Trophoblast cell (in vitro differentiated cells and primary cell): ENCODE measurements around the gene ACVR2A.
A peak's percentile ranks its signal among the peaks of the same experiment; 100 is the strongest.

Experiments used
- DNase-seq, 2 donors: peaks; one replicate each; pipeline ENCODE4 v3.0.0-alpha.2; 2016
- H2AFZ ChIP-seq: 2 replicates; pipeline ENCODE4 v1.6.1; 2013; ENCODE audit warnings: low read length, moderate library complexity, mild to moderate bottlenecking; ENCODE audit not compliant: insufficient read depth, poor library complexity
- H2AK5ac ChIP-seq: 2 replicates; pipeline ENCODE4 v1.6.1; 2013; ENCODE audit warnings: mild to moderate bottlenecking, low read length
- H2BK120ac ChIP-seq: 2 replicates; pipeline ENCODE4 v1.6.1; 2013; ENCODE audit warnings: low read length, mild to moderate bottlenecking, moderate library complexity; ENCODE audit not compliant: insufficient read depth, poor library complexity
- H2BK12ac ChIP-seq: 2 replicates; pipeline ENCODE4 v1.6.1; 2013; ENCODE audit warnings: mild to moderate bottlenecking, low read length, moderate library complexity
- H2BK5ac ChIP-seq: 2 replicates; pipeline ENCODE4 v1.6.1; 2013; ENCODE audit warnings: low read length, low read depth, moderate library complexity, mild to moderate bottlenecking; ENCODE audit not compliant: poor library complexity
- H3K14ac ChIP-seq: 2 replicates; pipeline ENCODE4 v1.6.1; 2013; ENCODE audit warnings: mild to moderate bottlenecking, low read length
- H3K18ac ChIP-seq: 2 replicates; pipeline ENCODE4 v1.6.1; 2013; ENCODE audit warnings: mild to moderate bottlenecking, low read length
- H3K23ac ChIP-seq: 2 replicates; pipeline ENCODE4 v1.6.1; 2013; ENCODE audit warnings: low read length
- H3K27ac ChIP-seq: 2 replicates; pipeline ENCODE4 v1.5.1; 2013; ENCODE audit warnings: low read depth, mild to moderate bottlenecking, inconsistent platforms, low read length, moderate library complexity
- H3K27me3 ChIP-seq: 2 replicates; pipeline ENCODE4 v1.6.1; 2013; ENCODE audit warnings: inconsistent platforms, mild to moderate bottlenecking, low read length, moderate library complexity; ENCODE audit not compliant: insufficient read depth
- H3K36me3 ChIP-seq, 2 experiments: 1 replicate in 1 of 2; 2 replicates in 1 of 2; pipeline ENCODE4 v1.6.1; 2013; ENCODE audit warnings: low read length in 2 of 2, mild to moderate bottlenecking in 2 of 2, moderate library complexity in 1 of 2; ENCODE audit not compliant: insufficient read depth in 2 of 2, control insufficient read depth in 1 of 2
- H3K4ac ChIP-seq: 2 replicates; pipeline ENCODE4 v1.6.1; 2013; ENCODE audit warnings: low read depth, mild to moderate bottlenecking, low read length, moderate library complexity
- H3K4me1 ChIP-seq, 2 experiments: 1 replicate in 1 of 2; 2 replicates in 1 of 2; pipeline ENCODE4 v1.6.1; 2013; ENCODE audit warnings: low read length in 2 of 2, mild to moderate bottlenecking in 2 of 2, moderate library complexity in 1 of 2; ENCODE audit not compliant: insufficient read depth in 2 of 2, control insufficient read depth in 1 of 2
- H3K4me2 ChIP-seq: 2 replicates; pipeline ENCODE4 v1.6.1; 2013; ENCODE audit warnings: inconsistent platforms, mild to moderate bottlenecking, low read length, moderate library complexity
- H3K4me3 ChIP-seq: 2 replicates; pipeline ENCODE4 v1.5.1; 2013; ENCODE audit warnings: mild to moderate bottlenecking, low read depth, low read length, inconsistent platforms
- H3K79me1 ChIP-seq: one replicate; pipeline ENCODE4 v1.6.1; 2013; ENCODE audit warnings: low read length
- H3K79me2 ChIP-seq: 2 replicates; pipeline ENCODE4 v1.6.1; 2013; ENCODE audit warnings: low read length, mild to moderate bottlenecking; ENCODE audit not compliant: control insufficient read depth, insufficient read depth, poor library complexity
- H3K9ac ChIP-seq: 2 replicates; pipeline ENCODE4 v1.6.1; 2013; ENCODE audit warnings: mild to moderate bottlenecking, low read length
- H3K9me3 ChIP-seq: 2 replicates; pipeline ENCODE4 v1.6.1; 2013; ENCODE audit warnings: low read depth, mild to moderate bottlenecking, control low read depth, inconsistent platforms, low read length; ENCODE audit not compliant: insufficient read depth
- H4K12ac ChIP-seq: 2 replicates; pipeline ENCODE4 v1.6.1; 2013; ENCODE audit warnings: low read depth, mild to moderate bottlenecking, low read length, moderate library complexity
- H4K8ac ChIP-seq: 2 replicates; pipeline ENCODE4 v1.6.1; 2013; ENCODE audit warnings: low read depth, mild to moderate bottlenecking, low read length, moderate library complexity
- H4K91ac ChIP-seq: one replicate; pipeline ENCODE4 v1.6.1; 2013; ENCODE audit warnings: low read depth, mild to moderate bottlenecking, low read length, moderate library complexity
- WGBS: extraction: QIAGEN DNeasy Blood & Tissue Kit; methylation state at CpG from one replicate; pipeline ENCODE4 v1.1.7; 2013; ENCODE audit warnings: missing lambda C conversion rate; ENCODE audit not compliant: insufficient read length, insufficient coverage; ENCODE audit errors: extremely low coverage; 5-methylcytosine and 5-hydroxymethylcytosine counted together

The ACVR2A gene

GRCh38 chr2:147910990-147911473 lies 66.2 kb downstream of the ACVR2A start:
- no peaks in the 10 kb centered on the region for H3K9me3 ChIP-seq
- no peaks in the 10 kb centered on the region for H3K4me1 ChIP-seq
- H4K8ac ChIP-seq = no peak overlapping the region
- peak; percentile 2 to 84 for DNase-seq
- no peak overlapping the region for H3K9ac ChIP-seq
- no peak overlapping the region for H2AFZ ChIP-seq
- no peak overlapping the region for H3K23ac ChIP-seq
- H2BK12ac ChIP-seq = no peak overlapping the region
- no peaks in the 10 kb centered on the region for H3K27me3 ChIP-seq
- WGBS = no CpG with 5 or more reads among the region's 2 CpGs
- H3K36me3 ChIP-seq = peaks cover 0 to 2% of the 10 kb centered on the region in 2 experiments
- no peak overlapping the region for H3K18ac ChIP-seq
- no peak overlapping the region for H3K4me3 ChIP-seq
- H3K14ac ChIP-seq = no peak overlapping the region
- H2BK120ac ChIP-seq = no peak overlapping the region
- H2BK5ac ChIP-seq = no peak overlapping the region
- H4K91ac ChIP-seq = no peak overlapping the region
- no peak overlapping the region for H4K12ac ChIP-seq
- no peak overlapping the region for H3K27ac ChIP-seq
- H3K4me2 ChIP-seq = no peak overlapping the region
- H3K4ac ChIP-seq = no peak overlapping the region
- no peaks in the 10 kb centered on the region for H3K79me2 ChIP-seq
- H2AK5ac ChIP-seq = no peak overlapping the region
- no peaks in the 10 kb centered on the region for H3K79me1 ChIP-seq

DNA sequence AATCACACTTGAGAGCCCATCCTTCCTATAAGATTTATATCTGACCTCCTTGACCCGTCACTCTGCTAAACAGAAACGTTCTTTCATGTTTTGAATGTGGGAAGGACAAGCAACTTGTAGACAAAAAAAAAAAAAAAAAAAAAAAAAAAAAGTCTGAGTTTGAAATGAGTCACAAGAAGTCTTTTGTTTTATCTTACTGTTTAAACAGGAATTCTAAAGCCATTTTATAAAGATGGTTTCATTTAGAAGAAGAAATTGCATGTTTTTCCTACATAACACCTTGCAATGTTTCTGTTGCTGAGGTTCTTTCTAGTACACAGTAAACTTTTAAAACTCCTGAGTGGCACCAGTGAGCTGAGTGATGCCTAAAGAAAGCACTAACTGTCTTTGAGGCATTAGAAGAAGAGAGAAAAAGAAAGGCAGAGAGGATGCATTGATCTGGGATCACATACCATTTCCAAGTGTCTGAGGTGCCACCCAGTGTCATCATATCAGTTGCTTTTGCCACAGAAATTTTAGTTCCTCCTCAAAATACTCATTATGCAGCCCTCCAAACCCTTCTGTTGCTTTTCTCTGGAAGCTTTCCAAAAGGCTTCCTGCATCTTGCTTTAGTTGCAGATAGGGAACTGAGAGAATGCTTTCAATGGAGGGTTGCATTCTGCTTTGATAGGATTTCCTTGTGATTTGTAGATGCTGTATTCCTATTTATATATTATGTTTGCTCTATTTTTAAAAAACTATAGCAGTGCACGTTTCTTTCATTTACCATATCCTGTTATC lies 69.1 kb downstream of the ACVR2A start:
- Histone ChIP-seq H4K91ac (no peak overlapping the region), H3K18ac (no peak overlapping the region), H3K4ac (no peak overlapping the region), H3K23ac (no peak overlapping the region), H3K4me3 (no peak overlapping the region), H3K27ac (no peak overlapping the region), H3K9ac (no peak overlapping the region), H3K27me3 (no peaks in the 10 kb centered on the region), H3K79me1 (no peaks in the 10 kb centered on the region), H3K4me1 (no peaks in the 10 kb centered on the region), H3K4me2 (no peak overlapping the region), H4K12ac (no peak overlapping the region), H2AK5ac (no peak overlapping the region), H4K8ac (no peak overlapping the region), H2AFZ (no peak overlapping the region), H3K9me3 (no peaks in the 10 kb centered on the region), H2BK120ac (no peak overlapping the region), H3K36me3 (no peaks in the 10 kb centered on the region), H3K79me2 (no peaks in the 10 kb centered on the region), H2BK5ac (no peak overlapping the region), H2BK12ac (no peak overlapping the region), H3K14ac (no peak overlapping the region)
- WGBS = no CpG with 5 or more reads among the region's 3 CpGs
- DNase-seq = no peak

- Histone ChIP-seq H4K12ac (no peak overlapping the region), H3K18ac (no peak overlapping the region), H3K9ac (no peak overlapping the region), H3K36me3 (no peaks in the 10 kb centered on the region), H4K91ac (no peak overlapping the region), H3K4ac (no peak overlapping the region), H3K9me3 (no peaks in the 10 kb centered on the region), H3K79me1 (no peaks in the 10 kb centered on the region), H2BK120ac (no peak overlapping the region), H3K79me2 (no peaks in the 10 kb centered on the region), H3K27ac (no peak overlapping the region), H4K8ac (no peak overlapping the region), H3K23ac (no peak overlapping the region), H3K4me3 (no peak overlapping the region), H3K14ac (no peak overlapping the region), H3K4me1 (no peaks in the 10 kb centered on the region), H3K4me2 (no peak overlapping the region), H3K27me3 (no peaks in the 10 kb centered on the region), H2AK5ac (no peak overlapping the region), H2AFZ (no peak overlapping the region), H2BK5ac (no peak overlapping the region), H2BK12ac (no peak overlapping the region)
- no CpG with 5 or more reads among the region's 2 CpGs for WGBS
- no peak for DNase-seq
Measured at GRCh38 chr2:147916067-147916466, 71.2 kb downstream of the ACVR2A start.

- no peaks in the 10 kb centered on the region for H3K79me2 ChIP-seq
- H3K9ac ChIP-seq = no peak overlapping the region
- H3K4me3 ChIP-seq = no peak overlapping the region
- H2BK5ac ChIP-seq = no peak overlapping the region
- no peak overlapping the region for H4K12ac ChIP-seq
- H3K27me3 ChIP-seq = no peaks in the 10 kb centered on the region
- no peak overlapping the region for H2AFZ ChIP-seq
- H3K36me3 ChIP-seq = no peaks in the 10 kb centered on the region
- no peak overlapping the region for H3K4me2 ChIP-seq
- no peaks in the 10 kb centered on the region for H3K4me1 ChIP-seq
- H4K8ac ChIP-seq = no peak overlapping the region
- H3K4ac ChIP-seq = no peak overlapping the region
- WGBS = no CpG with 5 or more reads among the region's 4 CpGs
- no peak overlapping the region for H3K14ac ChIP-seq
- no peak overlapping the region for H2AK5ac ChIP-seq
- no peak overlapping the region for H3K27ac ChIP-seq
- no peaks in the 10 kb centered on the region for H3K9me3 ChIP-seq
- H4K91ac ChIP-seq = no peak overlapping the region
- no peak overlapping the region for H2BK12ac ChIP-seq
- DNase-seq = no peak
- no peaks in the 10 kb centered on the region for H3K79me1 ChIP-seq
- no peak overlapping the region for H2BK120ac ChIP-seq
- H3K23ac ChIP-seq = no peak overlapping the region
- no peak overlapping the region for H3K18ac ChIP-seq
Measured at GRCh38 chr2:147916723-147917122, 71.9 kb downstream of the ACVR2A start.
